B cell (primary cell): ENCODE results near the gene KIF2A. TPM values are rescaled to one million over a fixed set of nuclear protein-coding genes. Genes with fewer than 3 reads are reported as not detected.

Source experiments
- ATAC-seq: fragments of 200-7000 bp; cut with Tn5 transposase; one replicate; pipeline ENCODE4 v1.10.0; 2021; ENCODE audit warnings: low read depth, mild to moderate bottlenecking, moderate number of reproducible peaks, moderate library complexity
- CTCF ChIA-PET: fragments of 350-600 bp; sonication (Branson Sonifier 250); formaldehyde crosslinking; loops from one replicate; lab custom pipeline; 2021; ENCODE audit warnings: antibody characterized with exemption, inconsistent platforms; lab: Charles Lee
- POLR2A ChIA-PET: fragments of 350-600 bp; sonication (Branson Sonifier 250); formaldehyde crosslinking; loops from one replicate; lab custom pipeline; 2021; ENCODE audit warnings: antibody characterized with exemption; lab: Charles Lee
- DNase-seq: peaks from one replicate; pipeline ENCODE4 v3.0.0; 2013
- H2AFZ ChIP-seq: 2 replicates; pipeline ENCODE4 v1.6.1; 2012; ENCODE audit warnings: mild to moderate bottlenecking, low read depth, low read length; ENCODE audit not compliant: insufficient read depth, poor library complexity, severe bottlenecking
- H3K27ac ChIP-seq, 2 donors: 1 replicate in 1 of 2; 2 replicates in 1 of 2; pipeline ENCODE4 v1.5.1; 2012 to 2013; ENCODE audit warnings: low read length in 2 of 2, mild to moderate bottlenecking in 2 of 2, moderate library complexity in 1 of 2
- H3K27me3 ChIP-seq, 4 experiments: fragments of 200-600 bp in 1 of 4; sonication (generic) in 1 of 4; replicated peaks in 1 of 4; 1 replicate in 2 of 4; 2 replicates in 2 of 4; pipeline versions ENCODE4 v1.6.1 to v1.7.0; 2013 to 2016; ENCODE audit warnings: low read length in 3 of 4, mild to moderate bottlenecking in 2 of 4, mixed read lengths in 1 of 4, moderate library complexity in 1 of 4; ENCODE audit not compliant: insufficient read depth in 4 of 4, control insufficient read depth in 3 of 4; ENCODE audit errors: control extremely low read depth in 1 of 4
- H3K36me3 ChIP-seq, 2 experiments: replicated peaks in 1 of 2; 1 replicate in 1 of 2; 2 replicates in 1 of 2; pipeline versions ENCODE4 v1.6.1 to v1.7.1; 2013; ENCODE audit warnings: low read length in 1 of 2; ENCODE audit not compliant: insufficient read depth in 2 of 2, control insufficient read depth in 1 of 2; ENCODE audit errors: control extremely low read depth in 1 of 2, extremely low read depth in 1 of 2
- H3K4me1 ChIP-seq, 2 donors: fragments of 200-600 bp in 1 of 2; sonication (generic) in 1 of 2; 1 replicate in 1 of 2; 2 replicates in 1 of 2; pipeline versions ENCODE4 v1.5.1 to v1.6.1; 2013 to 2017; ENCODE audit warnings: low read length in 2 of 2; ENCODE audit not compliant: control insufficient read depth in 2 of 2, insufficient read depth in 2 of 2
- H3K4me2 ChIP-seq: replicated peaks from 2 replicates; pipeline ENCODE3; 2012; ENCODE audit warnings: mild to moderate bottlenecking, low read depth, low read length; ENCODE audit not compliant: poor library complexity, severe bottlenecking
- H3K4me3 ChIP-seq, 5 experiments: fragments of 200-600 bp in 1 of 5; sonication (generic) in 1 of 5; 1 replicate in 3 of 5; 2 replicates in 2 of 5; pipeline versions ENCODE4 v1.5.1 to v1.7.0; 2011 to 2016; ENCODE audit warnings: low read length in 4 of 5, mild to moderate bottlenecking in 4 of 5, low read depth in 2 of 5, control low read depth in 1 of 5, moderate library complexity in 1 of 5; ENCODE audit not compliant: insufficient read depth in 1 of 5; ENCODE audit errors: control extremely low read depth in 1 of 5, extremely low read depth in 1 of 5
- H3K79me2 ChIP-seq: fragments of 200-600 bp; sonication (generic); one replicate; pipeline ENCODE4 v1.6.0; 2016; ENCODE audit warnings: low read length; ENCODE audit not compliant: control insufficient read depth, insufficient read depth
- H3K9ac ChIP-seq: fragments of 200-600 bp; sonication (generic); 2 replicates; pipeline ENCODE4 v1.6.1; 2017; ENCODE audit warnings: mild to moderate bottlenecking, low read length, moderate library complexity
- H3K9me3 ChIP-seq, 3 donors: one replicate each; pipeline versions ENCODE4 v1.6.1 to v1.7.1; 2013; ENCODE audit warnings: low read length in 2 of 3; ENCODE audit not compliant: control insufficient read depth in 2 of 3, insufficient read depth in 1 of 3; ENCODE audit errors: control extremely low read depth in 1 of 3
- H4K20me1 ChIP-seq: 2 replicates; pipeline ENCODE4 v1.6.0; 2012; ENCODE audit warnings: mild to moderate bottlenecking, low read length; ENCODE audit not compliant: insufficient read depth, control insufficient read depth, poor library complexity, severe bottlenecking
- H3K27ac Mint-ChIP-seq: one replicate; pipeline ENCODE4 v1.8.0; 2021; ENCODE audit warnings: mixed read lengths
- H3K27me3 Mint-ChIP-seq: one replicate; pipeline ENCODE4 v1.8.0; 2021; ENCODE audit warnings: mixed read lengths
- H3K4me1 Mint-ChIP-seq: one replicate; pipeline ENCODE4 v1.8.0; 2021; ENCODE audit warnings: mixed read lengths
- H3K4me3 Mint-ChIP-seq: one replicate; pipeline ENCODE4 v1.8.0; 2021; ENCODE audit warnings: mixed read lengths
- H3K9me3 Mint-ChIP-seq: one replicate; pipeline ENCODE4 v1.8.0; 2022; ENCODE audit warnings: mixed read lengths; ENCODE audit not compliant: insufficient read depth
- CTCF ChIP-seq: fragments of 200-600 bp; IDR thresholded peaks from one replicate; pipeline ENCODE4 v1.8.0; 2022; ENCODE audit warnings: antibody characterized with exemption, mild to moderate bottlenecking
- EZH2 ChIP-seq: IDR thresholded peaks from 2 replicates; pipeline ENCODE4 v1.6.1; 2012; ENCODE audit warnings: borderline replicate concordance, low read depth, mild to moderate bottlenecking, moderate library complexity, low read length; ENCODE audit not compliant: insufficient read depth, poor library complexity, severe bottlenecking
- WGBS: methylation state at CpG from one replicate; pipeline ENCODE4 v1.1.5; 2013; ENCODE audit warnings: missing lambda C conversion rate; ENCODE audit not compliant: insufficient coverage; 5-methylcytosine and 5-hydroxymethylcytosine counted together
- intact Hi-C: fragments of 100-400 bp; cut with micrococcal nuclease; formaldehyde crosslinking; loops from one replicate; pipeline ENCODE4 v1.10.0; 2022
- polyA plus RNA-seq: library from polyadenylated mRNA; depleted of rRNA; stranded (reverse); fragments of >200 nt; gene quantifications from 2 replicates; pipeline ENCODE4 v1.2.3, GENCODE V29; 2012
- total RNA-seq, 2 donors: library from RNA; stranded (reverse); fragments of 120-200 nt in 1 of 2; gene quantifications; 1 replicate in 1 of 2; 2 replicates in 1 of 2; pipeline versions ENCODE4 v1.2.3 to v1.2.4, GENCODE V29; 2013 to 2022

The KIF2A gene
- total and polyA plus RNA-seq, 2 donors (not counting 1 experiment from before 2014, with no cell fraction given) = 12.9 to 59.0 TPM

GRCh38 chr5:62317810-62318209 is 11.8 kb downstream of the KIF2A start:
- ChIA-PET CTCF (no interaction called here), POLR2A (no interaction called here)
- Mint-ChIP-seq H3K9me3 (no peaks in the 10 kb centered on the region), H3K4me1 (peaks cover 50% of the 10 kb centered on the region), H3K4me3 (no peak overlapping the region), H3K27me3 (no peaks in the 10 kb centered on the region), H3K27ac (no peak overlapping the region)
- Histone ChIP-seq H3K4me2 (no peak overlapping the region), H3K9me3 (no peaks in the 10 kb centered on the region), H3K27me3 (no peaks in the 10 kb centered on the region), H3K27ac (no peak overlapping the region), H3K4me1 (peaks cover 0 to 11% of the 10 kb centered on the region in 2 donors), H4K20me1 (peaks cover 93% of the 10 kb centered on the region), H3K36me3 (peaks cover 1 to 3% of the 10 kb centered on the region in 2 experiments), H2AFZ (no peak overlapping the region), H3K4me3 (no peak overlapping the region), H3K9ac (no peak overlapping the region), H3K79me2 (peaks cover 99% of the 10 kb centered on the region)
- intact Hi-C loops = no loop called here
- no peak for ATAC-seq
- WGBS = 90% methylated on average over 2 of the region's 3 CpGs
- TF ChIP-seq EZH2 = no peak
- TF ChIP-seq CTCF = no peak
- DNase-seq = no peak

GRCh38 chr5:62322484-62322883 is 16.5 kb downstream of the KIF2A start:
- DNase-seq (no peak), ATAC-seq (no peak)
- peaks cover 64% of the 10 kb centered on the region for H3K4me1 Mint-ChIP-seq
- H3K27ac Mint-ChIP-seq = no peak overlapping the region
- no peak overlapping the region for H3K4me3 ChIP-seq
- TF ChIP-seq EZH2 (no peak), CTCF (no peak)
- peaks cover 98% of the 10 kb centered on the region for H3K79me2 ChIP-seq
- intact Hi-C loops = no loop called here
- H3K36me3 ChIP-seq = peaks cover 0 to 3% of the 10 kb centered on the region in 2 experiments
- no peaks in the 10 kb centered on the region for H3K9me3 ChIP-seq
- H3K9ac ChIP-seq = no peak overlapping the region
- H3K9me3 Mint-ChIP-seq = no peaks in the 10 kb centered on the region
- no CpG with 5 or more reads among the region's 1 CpG for WGBS
- H4K20me1 ChIP-seq = peaks cover 90% of the 10 kb centered on the region
- no peak overlapping the region for H3K27ac ChIP-seq
- H3K27me3 ChIP-seq = no peaks in the 10 kb centered on the region
- no peaks in the 10 kb centered on the region for H3K27me3 Mint-ChIP-seq
- no peak overlapping the region for H3K4me3 Mint-ChIP-seq
- H3K4me1 ChIP-seq = peaks cover 21 to 35% of the 10 kb centered on the region in 2 donors
- no peak overlapping the region for H2AFZ ChIP-seq
- no peak overlapping the region for H3K4me2 ChIP-seq
- CTCF ChIA-PET = no interaction called here
- POLR2A ChIA-PET = no interaction called here
